ENCODE measurements around the gene FNBP1. TPM values are rescaled to one million over a fixed set of nuclear protein-coding genes. Genes with fewer than 3 reads are reported as not detected.
A peak's percentile ranks its signal among the peaks of the same experiment; 100 is the strongest.

The FNBP1 gene
- total and polyA plus RNA-seq, 4 donors: 16.0 to 94.3 (median 29.5) TPM

DNA sequence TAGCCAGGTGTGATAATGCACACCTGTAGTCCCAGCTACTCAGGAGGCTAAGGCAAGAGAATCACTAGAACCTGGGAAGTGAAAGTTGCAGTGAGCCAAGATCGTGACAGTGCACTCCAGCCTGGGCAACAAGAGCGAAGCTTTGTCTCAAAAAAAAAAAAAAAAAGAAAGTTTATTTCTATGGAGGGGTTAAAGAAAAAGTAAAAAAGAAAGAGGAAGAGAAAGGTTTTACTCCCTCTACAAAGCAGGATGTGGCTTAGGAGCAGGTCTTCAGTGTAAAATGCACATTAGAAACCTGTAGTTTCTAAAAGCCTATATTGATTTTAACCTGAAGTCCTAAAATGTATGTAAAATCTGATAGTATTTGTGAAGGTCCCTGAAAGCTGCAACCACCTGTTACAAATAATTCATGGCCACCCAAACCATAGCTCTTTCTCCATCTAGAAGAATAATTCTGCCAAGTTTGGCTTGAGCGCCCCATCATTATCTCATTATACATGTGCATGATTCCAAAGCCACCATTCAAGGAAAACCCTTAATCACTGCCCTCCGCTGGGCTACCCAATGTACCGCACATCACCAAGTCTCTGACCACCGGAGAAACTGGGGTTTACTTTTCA lies 3.4 kb downstream of the FNBP1 start:
- H3K4me3 ChIP-seq: no peak overlapping the region
- no peaks in the 10 kb centered on the region for H3K9me3 ChIP-seq (ENCODE audit: control insufficient read depth in 4 of 4, insufficient read depth in 3 of 4, low read length in 3 of 4)
- H3K27ac ChIP-seq (ENCODE audit: low read depth in 1 of 2, low read length in 1 of 2): no peak overlapping the region
- DNase-seq: no peak
- TF ChIP-seq CTCF (IDR thresholded peaks at IDR 0.05; ENCODE audit: control extremely low read depth, extremely low read depth): no peak
- no peak overlapping the region for H3K9ac ChIP-seq (ENCODE audit: insufficient read depth in 1 of 2, low read length in 2 of 2)
- H3K36me3 ChIP-seq (ENCODE audit: control insufficient read depth in 4 of 4, insufficient read depth in 4 of 4, low read length in 4 of 4): no peaks in the 10 kb centered on the region
- 32 to 63% methylated on average over 6 of the region's 6 CpGs for WGBS, 2 donors
- peaks cover 0 to 20% (median 9%) of the 10 kb centered on the region in 5 donors for H3K4me1 ChIP-seq (ENCODE audit: control insufficient read depth in 5 of 5, insufficient read depth in 5 of 5, low read length in 5 of 5)
- no peak for ATAC-seq (ENCODE audit: insufficient read depth, low FRiP score)
- H3K27me3 ChIP-seq (ENCODE audit: control insufficient read depth in 3 of 3, insufficient read depth in 3 of 3, low read length in 2 of 3): peaks cover 0 to 20% (median 0%) of the 10 kb centered on the region in 3 donors

- DNase-seq: peak in 1 of 3 donors; percentile 19
- no peaks in the 10 kb centered on the region for H3K9me3 ChIP-seq (ENCODE audit: control insufficient read depth in 4 of 4, insufficient read depth in 3 of 4, low read length in 3 of 4)
- no peak overlapping the region for H3K27ac ChIP-seq (ENCODE audit: low read depth in 1 of 2, low read length in 1 of 2)
- TF ChIP-seq CTCF (IDR thresholded peaks at IDR 0.05; ENCODE audit: control extremely low read depth, extremely low read depth): no peak
- H3K36me3 ChIP-seq (ENCODE audit: control insufficient read depth in 4 of 4, insufficient read depth in 4 of 4, low read length in 4 of 4): no peaks in the 10 kb centered on the region
- H3K27me3 ChIP-seq (ENCODE audit: control insufficient read depth in 3 of 3, insufficient read depth in 3 of 3, low read length in 2 of 3): peaks cover 0 to 5% (median 0%) of the 10 kb centered on the region in 3 donors
- peak; percentile 44 for ATAC-seq (ENCODE audit: insufficient read depth, low FRiP score)
- H3K4me1 ChIP-seq (ENCODE audit: control insufficient read depth in 5 of 5, insufficient read depth in 5 of 5, low read length in 5 of 5): peaks cover 0 to 18% (median 0%) of the 10 kb centered on the region in 5 donors
- H3K4me3 ChIP-seq: no peak overlapping the region
- H3K9ac ChIP-seq (ENCODE audit: insufficient read depth in 1 of 2, low read length in 2 of 2): no peak overlapping the region
Observed at GRCh38 chr9:130036099-130036498, 6.9 kb downstream of the FNBP1 start.

GRCh38 chr9:130034570-130034969 lies 8.4 kb downstream of the FNBP1 start:
- Histone ChIP-seq H3K4me3 (no peak overlapping the region), H3K9ac (ENCODE audit: insufficient read depth in 1 of 2, low read length in 2 of 2) (no peak overlapping the region), H3K36me3 (ENCODE audit: control insufficient read depth in 4 of 4, insufficient read depth in 4 of 4, low read length in 4 of 4) (no peaks in the 10 kb centered on the region), H3K9me3 (ENCODE audit: control insufficient read depth in 4 of 4, insufficient read depth in 3 of 4, low read length in 3 of 4) (no peaks in the 10 kb centered on the region), H3K27me3 (ENCODE audit: control insufficient read depth in 3 of 3, insufficient read depth in 3 of 3, low read length in 2 of 3) (peaks cover 0 to under 1% (median 0%) of the 10 kb centered on the region in 3 donors), H3K4me1 (ENCODE audit: control insufficient read depth in 5 of 5, insufficient read depth in 5 of 5, low read length in 5 of 5) (peaks cover 0 to 19% (median 0%) of the 10 kb centered on the region in 5 donors), H3K27ac (ENCODE audit: low read depth in 1 of 2, low read length in 1 of 2) (no peak overlapping the region)
- DNase-seq: no peak
- TF ChIP-seq CTCF (IDR thresholded peaks at IDR 0.05; ENCODE audit: control extremely low read depth, extremely low read depth): no peak
- WGBS, 2 donors: 64 to 65% methylated on average over 1 of the region's 1 CpG
- ATAC-seq (ENCODE audit: insufficient read depth, low FRiP score): peak; percentile 38
